IPS DF 19.7 (cell line): ENCODE measurements around the gene RASGRF1.

ENCODE experiments used
- DNase-seq: peaks from one replicate; pipeline ENCODE4 v3.0.0-alpha.2; 2013; ENCODE audit warnings: low read depth, low spot score

Gene RASGRF1

GRCh38 chr15:79101866-79102581 is 11.4 kb upstream of the RASGRF1 start:
- DNase-seq: no peak

DNA sequence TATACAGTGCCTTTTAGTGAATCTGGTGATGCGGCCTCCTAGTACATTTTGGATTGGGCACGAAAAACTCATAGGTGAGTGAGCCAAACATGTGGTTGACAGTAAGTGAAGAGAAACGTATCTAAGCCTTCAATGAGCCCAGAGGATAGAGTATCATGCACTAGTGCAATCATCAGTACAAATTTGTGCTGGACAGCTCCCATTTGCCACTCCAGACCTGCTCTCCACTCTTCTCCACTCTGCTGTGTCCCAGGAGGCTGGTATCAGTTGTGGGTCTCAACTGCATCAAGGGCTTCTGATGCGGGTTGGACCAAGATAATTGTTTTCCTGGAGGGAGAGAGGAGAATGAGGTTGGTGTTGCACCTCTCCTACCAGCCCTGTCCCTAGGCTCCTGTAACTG is 9.1 kb upstream of the RASGRF1 start:
- no peak for DNase-seq

DNA sequence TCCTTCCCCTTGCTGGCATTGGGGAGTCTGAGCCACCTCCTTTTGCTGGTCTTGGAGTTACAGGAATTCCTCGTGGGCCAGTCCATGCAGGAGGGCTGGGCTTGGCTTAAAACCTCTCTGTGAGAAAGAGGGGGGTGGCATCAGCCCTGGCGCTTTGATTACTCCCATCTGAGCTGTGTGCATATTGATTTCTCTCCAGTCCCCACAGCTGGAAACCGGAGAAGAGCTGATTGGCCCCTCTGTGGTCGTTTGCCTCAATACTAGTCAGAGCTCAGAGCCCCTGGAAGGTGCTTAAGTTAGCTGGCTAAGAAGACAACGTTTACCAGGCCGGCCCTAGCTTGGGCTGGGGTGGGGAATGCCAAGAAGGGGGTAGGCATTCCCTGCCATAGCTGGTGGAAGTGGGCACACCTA is 4.0 kb upstream of the RASGRF1 start:
- no peak for DNase-seq

DNA sequence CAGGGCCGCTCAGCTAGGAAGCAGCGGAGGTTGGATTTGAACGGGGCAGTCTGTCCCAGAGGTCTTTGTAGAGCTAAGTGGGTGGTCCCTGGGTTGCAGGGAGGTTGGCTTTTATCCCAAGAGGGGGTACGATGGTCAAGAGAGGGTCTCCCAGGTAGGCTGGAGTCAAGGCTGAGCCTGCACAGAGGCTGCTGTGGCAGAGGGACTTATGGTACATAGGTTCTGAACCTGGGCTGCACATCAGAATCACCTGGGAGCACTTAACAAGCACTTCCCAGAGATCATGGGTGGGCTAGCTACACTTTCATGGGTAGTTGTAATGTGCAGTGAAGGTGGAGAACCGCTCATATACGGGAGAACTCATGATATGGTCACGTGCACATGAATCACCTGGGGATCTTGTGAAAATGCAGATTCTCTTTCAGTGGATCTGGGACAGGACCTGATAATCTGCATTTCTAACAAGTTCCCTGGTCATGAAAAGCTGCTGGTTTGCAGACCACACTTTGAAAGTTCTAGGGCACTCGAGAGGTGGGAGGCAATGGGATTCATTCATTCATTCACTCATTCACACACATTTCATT is 2.9 kb upstream of the RASGRF1 start:
- DNase-seq: no peak

- no peak for DNase-seq
These were observed 1.8 kb upstream of the RASGRF1 start for GRCh38 chr15:79092382-79092781.

- no peak for DNase-seq
These were observed 756 bp upstream of the RASGRF1 start for GRCh38 chr15:79091204-79091867.

DNA sequence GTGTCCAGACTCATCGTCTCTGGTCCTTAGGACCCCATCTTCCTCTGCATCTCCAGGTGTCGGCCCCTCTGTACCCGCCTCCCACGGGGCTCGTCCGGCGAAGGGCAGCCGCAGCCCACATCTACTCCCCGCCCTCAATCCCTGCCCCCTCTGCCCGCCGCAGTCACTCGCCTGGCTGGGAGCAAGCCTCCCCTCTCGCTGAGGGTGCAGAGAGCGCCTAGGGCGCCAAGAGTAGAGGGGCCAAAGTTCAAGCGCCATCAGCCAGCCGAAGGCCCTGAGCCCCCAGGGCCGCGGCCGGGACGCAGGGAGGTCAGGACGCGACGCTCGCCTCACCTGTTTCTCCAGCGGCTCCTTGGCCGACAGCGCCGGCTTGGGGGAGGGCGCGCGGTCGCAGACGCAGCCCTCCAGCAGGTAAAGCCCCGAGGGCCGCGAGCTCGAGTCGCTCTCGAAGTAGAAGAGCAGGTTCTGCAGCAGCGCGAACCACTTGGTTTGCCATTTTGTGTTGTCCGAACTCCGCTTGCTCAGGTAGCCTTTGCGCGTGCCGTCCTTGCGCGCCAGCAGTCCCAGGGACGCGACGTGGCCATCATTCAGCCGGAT is 592 bp downstream of the RASGRF1 start:
- DNase-seq: no peak

GRCh38 chr15:79089331-79089889 is 1.2 kb downstream of the RASGRF1 start:
- DNase-seq: no peak

- no peak for DNase-seq
These were observed 2.0 kb downstream of the RASGRF1 start for GRCh38 chr15:79088426-79089205.

DNA sequence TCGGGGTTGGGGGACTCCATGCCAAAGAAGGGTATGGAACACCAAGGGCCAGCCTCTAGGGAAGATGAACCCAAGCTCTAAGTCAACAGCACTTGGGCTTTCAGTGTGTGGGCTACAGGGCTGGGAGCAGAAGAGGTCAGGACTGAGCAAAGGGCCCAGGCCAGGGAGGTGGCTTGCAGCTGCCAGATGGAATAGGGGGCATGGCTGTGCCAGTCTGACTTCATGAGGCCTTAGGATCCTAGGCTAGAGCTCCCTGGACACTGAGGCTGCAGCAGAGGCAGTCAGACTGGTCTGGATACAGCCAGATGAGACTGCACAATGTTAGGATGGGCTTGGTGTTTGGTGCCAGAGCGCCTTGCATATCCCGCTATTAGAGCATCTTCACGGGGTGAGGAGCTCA is 3.8 kb downstream of the RASGRF1 start:
- no peak for DNase-seq

DNA sequence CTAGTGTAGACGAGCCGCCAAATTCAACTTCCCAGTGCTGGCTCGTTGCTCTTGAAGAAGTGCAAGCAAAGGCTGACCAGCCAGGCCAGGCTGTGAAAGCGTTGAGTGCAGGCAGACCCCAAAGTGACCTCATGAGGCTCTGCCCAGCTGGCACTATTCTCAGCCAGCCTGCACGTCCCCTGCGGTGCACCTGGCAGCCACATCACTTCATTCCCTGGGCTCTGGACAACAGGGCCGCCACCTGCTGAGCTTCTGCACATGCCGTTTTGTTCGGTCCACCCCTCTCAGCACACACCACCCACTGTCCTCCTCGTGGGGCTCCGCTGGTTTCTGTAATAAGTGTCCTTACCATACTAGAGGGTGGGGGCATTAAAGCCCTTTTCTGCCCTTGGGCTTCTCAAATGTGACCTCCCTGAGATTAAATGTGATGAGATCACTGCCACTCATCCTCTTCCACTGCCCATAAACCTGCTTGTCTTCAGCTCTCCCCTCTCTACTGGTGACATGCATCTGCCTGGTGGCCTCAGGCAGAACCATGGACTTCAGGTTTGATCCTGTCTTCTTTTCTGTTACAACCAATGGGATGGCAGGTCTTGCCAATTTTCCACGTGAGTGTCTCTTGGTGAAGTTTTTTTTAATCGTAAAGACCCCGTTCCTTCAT is 6.1 kb downstream of the RASGRF1 start:
- no peak for DNase-seq

- DNase-seq: no peak
These were observed 7.4 kb downstream of the RASGRF1 start for GRCh38 chr15:79083154-79083553.

DNA sequence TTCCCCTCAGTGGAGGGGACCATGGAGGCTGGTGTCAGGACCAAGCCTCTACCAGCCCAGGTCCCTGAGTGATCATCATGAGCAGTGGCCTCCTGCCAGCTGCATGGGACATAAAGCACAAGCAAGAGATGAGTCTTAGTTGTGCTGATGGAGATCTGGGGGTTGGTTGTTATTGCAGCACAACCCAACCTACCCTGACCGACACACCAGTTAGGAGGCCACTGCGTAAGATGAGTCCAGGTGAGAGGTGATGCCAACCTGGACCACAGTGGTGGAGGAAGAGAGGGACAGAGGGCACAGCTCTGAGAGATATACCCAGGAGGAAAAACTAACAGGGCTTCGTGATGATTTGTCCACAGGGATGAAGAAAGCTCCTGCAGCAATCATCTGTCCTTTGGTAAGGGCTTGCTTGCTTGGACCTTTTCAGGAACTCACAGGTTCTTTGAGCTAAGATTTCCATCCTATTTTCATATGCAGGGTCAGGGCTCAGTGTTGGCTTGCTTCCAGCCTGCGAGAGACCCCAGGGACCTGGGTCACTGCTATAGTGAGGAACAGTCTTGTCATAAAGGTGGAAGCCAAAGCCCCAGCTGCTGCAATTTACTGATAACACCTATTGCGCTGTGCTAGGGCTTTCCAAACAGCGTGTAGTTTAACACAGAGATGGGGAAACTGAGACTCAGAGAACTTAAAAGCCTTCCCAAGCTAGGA is 8.1 kb downstream of the RASGRF1 start:
- DNase-seq: no peak

DNA sequence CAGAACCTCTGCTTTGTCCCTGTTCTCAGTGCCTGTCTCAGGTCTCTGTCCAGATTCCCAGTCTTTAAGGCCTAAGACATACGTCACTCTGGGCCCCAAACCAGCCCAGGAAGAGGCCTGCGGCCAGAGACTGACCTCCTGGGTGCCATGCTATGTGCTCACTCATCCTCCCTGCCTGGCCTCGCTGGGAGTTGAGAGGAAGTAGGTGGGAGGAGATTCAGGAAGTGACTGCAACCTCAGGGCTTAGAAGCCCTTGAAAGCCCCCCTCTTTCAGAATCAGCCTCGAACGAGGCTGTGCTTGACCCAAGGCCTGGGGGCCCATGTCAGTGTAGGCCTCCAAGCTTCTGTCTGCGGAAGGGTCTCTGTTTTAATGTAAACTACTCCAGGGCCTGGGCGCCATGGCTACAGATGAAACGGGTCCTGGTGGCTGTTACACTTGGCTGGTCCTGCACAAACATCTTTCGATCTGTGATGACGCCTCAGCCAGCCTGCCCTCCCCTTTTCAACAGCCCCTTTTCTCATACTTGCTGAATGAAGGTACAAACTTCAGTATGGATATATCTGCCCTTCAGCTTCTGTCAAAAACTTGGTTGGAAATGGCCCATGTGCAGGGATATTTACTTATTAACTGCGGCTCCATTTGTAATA is 11.7 kb downstream of the RASGRF1 start:
- DNase-seq: no peak

- no peak for DNase-seq
These were observed 12.6 kb downstream of the RASGRF1 start for GRCh38 chr15:79078003-79078402.

GRCh38 chr15:79076661-79077060 is 13.9 kb downstream of the RASGRF1 start:
- DNase-seq: no peak

GRCh38 chr15:79075256-79075655 is 15.3 kb downstream of the RASGRF1 start:
- DNase-seq: no peak

- DNase-seq: no peak
These were observed 17.2 kb downstream of the RASGRF1 start for GRCh38 chr15:79073336-79073735.

DNA sequence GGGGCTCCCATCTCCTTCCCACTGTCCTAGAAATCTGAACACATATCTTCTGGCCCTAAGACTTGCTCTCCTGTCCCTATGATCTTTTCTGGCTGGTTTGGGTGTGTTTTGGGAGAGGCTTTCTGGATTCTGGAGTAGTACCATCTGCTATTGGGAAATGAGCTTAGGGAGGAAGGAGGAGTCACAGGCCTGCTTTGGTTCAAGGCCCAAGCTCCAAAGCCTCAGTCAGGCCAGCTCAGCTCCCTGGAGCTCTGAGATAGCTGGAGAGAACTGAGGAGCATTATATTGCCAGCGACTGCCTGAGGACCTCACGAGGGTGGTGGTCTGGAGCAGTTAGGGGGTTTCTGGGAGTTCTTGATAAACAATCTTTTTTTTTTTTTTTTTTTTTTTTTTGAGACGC is 18.7 kb downstream of the RASGRF1 start:
- DNase-seq: no peak

DNA sequence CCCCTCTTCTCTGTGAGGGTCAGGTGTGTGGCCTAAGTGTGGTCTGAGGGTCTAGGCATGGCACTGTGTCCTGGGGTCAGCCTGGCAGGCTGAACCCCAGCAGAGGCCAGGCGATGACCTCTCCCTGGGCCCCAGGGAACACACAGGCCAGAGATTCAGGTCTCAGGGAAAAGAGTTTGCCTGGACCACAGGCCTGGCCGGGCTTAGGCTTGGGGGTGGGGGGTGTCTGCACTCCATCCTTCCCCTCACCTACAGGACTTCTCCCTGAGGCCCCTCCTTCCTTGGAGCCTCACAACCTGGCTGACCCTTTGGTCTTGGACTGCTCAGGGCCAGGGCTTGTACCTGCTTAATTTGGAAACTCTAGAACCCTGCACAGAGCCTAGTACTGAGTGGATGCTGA is 21.8 kb downstream of the RASGRF1 start:
- DNase-seq: no peak
